Activated CD8-positive, alpha-beta memory T cell treated with anti-CD3 and anti-CD28 coated beads, Interleukin-2, amount 50 U/mL, for 1 hour (primary cell): Measurements from ENCODE around the gene NSUN3.
"Not testable (repeated sequence)": the region's sequence is repeated elsewhere in the genome, so short reads cannot be mapped to it uniquely, and the experiment has no call there.

ENCODE experiments used
- DNase-seq: peaks from one replicate; pipeline ENCODE4 v3.0.0-alpha.2; 2020; ENCODE audit errors: extremely low read depth

Gene NSUN3

DNA sequence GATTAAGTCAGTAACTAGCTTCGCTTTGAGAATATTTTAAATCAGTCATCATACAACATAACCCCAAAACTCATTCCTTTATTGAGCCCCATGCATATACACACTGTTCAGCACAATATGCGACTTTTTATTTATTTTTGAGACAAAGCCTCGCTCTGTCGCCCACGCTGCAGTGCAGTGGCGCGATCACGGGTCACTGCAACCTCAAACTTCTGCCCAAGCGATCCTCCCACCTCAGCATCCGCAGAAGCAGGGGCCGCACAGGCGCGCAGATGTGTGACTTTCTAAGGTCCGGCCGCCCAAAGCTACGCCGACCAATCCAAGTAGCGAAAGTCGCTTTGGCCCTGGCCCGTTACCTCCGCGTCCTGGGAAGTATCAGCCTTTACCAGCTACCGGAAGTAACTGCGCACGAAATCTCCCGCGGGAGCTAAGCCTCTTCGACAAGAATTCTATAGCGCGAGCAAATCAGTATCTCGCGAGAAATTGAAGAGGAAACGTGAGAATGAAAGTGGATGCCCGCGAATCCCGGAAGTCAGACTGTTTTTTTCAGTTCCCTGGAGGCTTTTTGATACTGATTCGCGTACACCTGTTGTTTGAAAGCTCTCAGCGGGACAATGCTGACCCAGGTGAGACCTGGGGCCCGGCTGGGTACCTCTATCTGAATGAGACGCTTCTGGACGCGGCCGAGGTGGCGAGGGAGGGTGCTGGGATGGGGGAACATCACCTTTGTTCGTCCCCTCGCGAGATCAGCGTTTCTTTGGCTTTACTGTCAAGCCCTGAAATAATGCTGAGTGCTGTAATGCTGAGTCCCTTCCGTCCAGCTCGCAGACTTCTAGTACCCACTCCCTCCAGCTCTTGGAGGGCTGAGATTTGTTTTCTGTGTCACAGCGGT lies at the start of gene NSUN3, which contains the start of gene DHFR2:
NSUN3 (plus strand) TSS at position 549 of the 892 bp plus-strand sequence; CDS start at position 615, 66 bp downstream.
DHFR2 (minus strand) TSS at position 404 of the 892 bp plus-strand sequence. CDS start 1,405 bp downstream, outside the sequence.
- DNase-seq = peak; percentile 71

DNA sequence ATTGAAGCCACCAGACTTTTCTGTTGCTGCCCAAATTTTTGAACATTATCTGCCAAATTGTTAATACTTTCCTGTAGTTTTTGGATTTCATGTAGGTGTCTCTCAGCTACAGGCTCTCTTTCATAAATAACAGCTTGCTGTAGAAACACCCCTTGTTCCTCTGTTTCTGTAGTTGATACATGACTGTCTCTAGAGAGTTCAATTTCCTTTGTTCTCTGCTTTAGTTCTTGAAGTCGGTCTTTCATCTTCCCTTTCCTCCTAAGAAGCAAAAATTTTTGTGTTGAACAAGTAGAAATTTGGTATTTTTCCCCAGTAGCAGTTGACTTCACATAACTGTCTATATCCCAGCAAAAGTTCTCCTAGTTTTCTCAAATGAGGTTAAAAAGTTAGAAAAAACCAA lies 47.8 kb upstream of the NSUN3 start:
- no peak for DNase-seq

DNA sequence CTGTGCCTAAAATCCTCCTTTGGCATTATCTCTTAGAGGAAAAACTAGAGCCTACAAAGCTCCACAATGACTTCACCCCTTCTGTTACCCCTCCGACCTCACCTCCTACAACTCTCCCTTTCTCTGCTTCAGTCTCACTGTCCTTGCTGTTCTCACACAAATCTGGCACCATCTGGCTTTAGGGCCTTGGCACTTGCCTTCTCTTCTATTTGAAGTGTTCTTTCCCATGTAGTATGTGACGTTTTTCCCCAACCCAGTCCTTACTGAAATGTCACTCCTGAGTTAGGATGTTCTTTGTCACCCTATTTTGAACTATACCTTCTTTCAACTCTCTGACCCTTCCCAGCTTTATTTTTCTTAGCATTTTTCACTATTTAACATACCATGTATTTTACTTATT lies 43.2 kb upstream of the NSUN3 start:
- no peak for DNase-seq

DNA sequence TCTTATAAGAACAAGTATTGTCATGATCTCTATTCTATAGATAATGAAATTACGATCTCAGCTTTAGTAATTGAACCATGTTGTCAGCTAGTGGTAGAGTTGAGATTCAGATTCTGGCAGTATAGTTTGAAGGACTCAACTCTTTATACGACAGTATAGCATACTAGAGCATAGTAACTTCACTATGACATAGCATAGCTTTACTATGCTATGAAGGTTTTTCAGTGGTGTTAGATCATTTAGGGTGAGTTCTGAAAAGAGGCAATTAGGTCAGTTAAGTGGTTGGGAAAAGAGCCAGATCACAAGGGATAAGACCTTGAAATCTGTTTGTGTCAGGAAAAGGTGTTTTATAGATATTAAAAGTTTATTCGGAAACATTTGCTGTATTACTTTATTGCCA lies 42.6 kb upstream of the NSUN3 start:
- DNase-seq = no peak

DNA sequence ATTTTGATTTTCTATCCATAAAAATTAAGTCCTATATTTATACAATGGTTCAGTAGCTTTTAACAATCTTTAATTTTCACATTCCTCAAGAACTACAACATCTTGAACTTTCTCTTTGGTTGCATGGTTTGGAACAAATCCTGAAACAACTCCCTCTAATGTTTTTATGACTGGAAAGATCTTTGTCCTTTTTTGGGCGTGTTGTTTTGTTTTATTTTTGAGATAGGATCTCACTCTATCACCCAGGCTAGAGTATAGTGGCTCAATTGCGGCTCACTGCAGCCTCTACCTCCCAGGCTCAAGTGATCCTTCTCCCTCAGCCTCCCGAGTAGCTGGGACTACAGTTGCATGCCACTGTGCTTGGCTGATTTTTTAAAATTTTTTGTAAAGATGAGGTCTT lies 38.5 kb upstream of the NSUN3 start:
- DNase-seq = no peak

DNA sequence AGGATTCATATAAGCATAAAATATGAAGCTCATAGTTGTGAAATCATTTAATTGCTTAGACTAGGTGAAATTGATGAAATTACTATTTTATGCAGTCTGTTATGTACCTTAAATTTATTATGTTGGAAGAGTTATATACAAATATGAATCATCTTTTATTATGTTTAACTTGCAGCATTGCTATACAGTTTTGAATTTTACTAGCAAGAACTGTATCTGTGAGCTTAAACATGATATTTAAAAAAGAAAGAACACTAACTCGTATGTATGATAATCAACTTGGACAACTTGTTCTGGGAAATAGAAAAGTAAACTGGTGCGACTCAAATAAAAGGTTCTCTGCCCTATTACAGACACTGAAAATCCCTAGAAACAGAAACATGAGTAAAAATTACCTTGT lies 36.2 kb upstream of the NSUN3 start:
- DNase-seq = no peak

DNA sequence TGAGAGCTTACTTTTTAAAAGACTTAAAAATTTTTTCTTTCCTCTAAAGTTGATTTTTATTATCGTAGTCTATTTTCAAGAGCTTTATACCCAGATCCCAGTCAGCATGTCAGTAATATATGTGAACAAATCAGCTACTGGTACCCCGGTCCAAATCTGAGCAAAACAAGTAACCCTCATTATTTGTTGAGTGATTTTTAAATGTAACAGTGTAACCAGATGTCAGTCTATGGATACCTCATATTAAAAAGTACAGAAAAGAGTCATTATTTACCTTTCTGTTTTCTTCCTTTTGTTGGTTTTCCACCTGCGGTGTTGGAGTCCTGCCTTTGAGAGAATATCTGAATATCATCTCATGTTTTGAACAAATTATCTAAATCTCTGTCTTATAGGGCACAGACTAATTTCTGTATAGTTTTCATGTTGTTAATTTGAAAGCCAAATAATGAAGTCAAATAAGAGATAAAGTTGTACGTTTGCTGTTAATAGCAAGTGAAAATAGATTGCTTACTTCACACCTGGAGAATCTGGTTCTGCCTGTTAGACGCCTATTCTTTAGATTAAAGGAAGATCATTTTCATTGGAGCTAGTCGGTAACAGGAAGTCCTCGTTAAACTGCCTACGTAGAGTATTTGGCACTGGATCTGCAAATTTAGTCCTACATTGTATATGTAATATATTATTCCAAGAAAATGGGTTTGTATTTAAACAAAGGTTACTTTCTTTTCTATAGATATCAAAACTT lies 34.6 kb upstream of the NSUN3 start, which contains the start of gene STX19:
STX19 (minus strand) TSS at position 505 of the 745 bp plus-strand sequence. CDS start 13,328 bp downstream, outside the sequence.
- no peak for DNase-seq

DNA sequence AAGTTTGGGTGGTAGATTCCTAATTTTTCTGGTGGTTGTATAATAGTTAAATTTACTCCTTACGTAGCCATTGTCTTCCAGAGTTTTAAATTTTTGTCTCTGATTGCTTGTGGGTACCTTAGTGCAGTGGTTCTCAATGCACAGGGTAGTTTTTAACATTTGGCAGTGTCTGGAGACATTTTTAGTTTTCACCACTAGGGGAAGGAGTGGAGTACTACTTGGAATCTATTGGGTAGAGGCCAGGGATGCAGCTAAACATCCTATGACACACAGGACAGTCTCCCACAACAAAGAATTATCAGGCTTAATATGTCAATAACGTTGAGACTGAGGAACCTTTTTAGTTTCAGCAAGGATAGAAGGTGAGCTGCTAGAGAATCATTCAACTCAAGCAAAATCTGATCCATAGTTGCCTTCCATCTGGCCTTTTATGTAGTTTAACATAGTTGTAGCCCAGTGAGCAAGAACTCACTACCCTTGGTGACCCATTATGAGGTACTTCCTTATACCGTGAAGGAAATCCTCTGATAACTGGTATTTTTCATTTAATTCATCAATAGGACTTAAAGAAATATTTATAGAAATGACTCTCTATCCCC lies 25.9 kb upstream of the NSUN3 start:
- DNase-seq = no peak

DNA sequence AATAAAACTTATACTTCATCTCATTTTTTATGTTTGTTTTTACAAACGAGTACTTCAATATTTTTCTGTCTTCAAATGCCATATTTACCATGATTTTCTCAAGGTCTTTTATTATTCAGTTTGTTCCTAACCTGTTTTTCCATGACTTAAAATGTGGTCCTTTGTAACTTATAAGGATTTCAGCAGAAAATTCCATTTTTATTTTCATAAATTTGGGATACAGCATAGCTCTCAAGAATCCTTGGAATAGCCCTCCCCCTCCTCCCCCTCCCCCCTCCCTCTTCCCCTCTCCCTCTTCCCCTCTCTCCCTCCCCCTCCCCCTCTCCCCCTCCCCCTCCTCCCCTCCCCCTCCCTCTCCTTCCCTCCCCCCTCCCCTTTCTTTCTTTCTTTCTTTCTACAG lies 19.6 kb upstream of the NSUN3 start:
- DNase-seq = no peak

DNA sequence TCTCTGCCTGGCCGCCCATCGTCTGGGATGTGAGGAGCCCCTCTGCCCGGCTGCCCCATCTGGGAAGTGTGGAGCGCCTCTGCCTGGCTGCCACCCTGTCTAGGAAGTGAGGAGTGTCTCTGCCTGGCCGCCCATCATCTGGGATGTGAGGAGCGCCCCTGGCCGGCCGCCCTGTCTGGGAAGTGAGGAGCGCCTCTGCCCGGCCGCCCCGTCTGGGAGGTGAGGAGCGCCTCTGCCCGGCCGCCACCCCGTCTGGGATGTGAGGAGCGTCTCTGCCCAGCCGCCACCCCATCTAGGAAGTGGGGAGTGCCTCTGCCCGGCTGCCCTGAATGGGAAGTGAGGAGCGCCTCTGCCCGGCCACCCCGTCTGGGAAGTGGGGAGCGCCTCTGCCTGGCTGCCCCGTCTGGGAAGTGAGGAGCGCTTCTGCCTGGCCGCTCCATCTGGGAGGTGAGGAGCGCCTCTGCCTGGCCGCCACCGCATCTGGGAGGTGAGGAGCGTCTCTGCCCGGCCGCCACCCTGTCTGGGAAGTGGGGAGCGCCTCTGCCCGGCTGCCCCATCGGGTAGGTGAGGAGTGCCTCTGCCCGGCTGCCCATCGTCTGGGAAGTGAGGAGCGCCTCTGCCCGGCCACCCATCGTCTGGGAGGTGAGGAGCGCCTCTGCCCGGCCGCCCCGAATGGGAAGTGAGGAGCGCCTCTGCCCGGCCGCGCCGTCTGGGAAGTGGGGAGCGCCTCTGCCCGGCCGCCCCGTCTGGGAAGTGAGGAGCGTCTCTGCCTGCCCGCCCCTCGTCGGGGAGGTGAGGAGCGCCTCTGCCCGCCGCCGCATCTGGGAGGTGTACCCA lies 18.5 kb upstream of the NSUN3 start:
- not testable (repeated sequence) for DNase-seq

DNA sequence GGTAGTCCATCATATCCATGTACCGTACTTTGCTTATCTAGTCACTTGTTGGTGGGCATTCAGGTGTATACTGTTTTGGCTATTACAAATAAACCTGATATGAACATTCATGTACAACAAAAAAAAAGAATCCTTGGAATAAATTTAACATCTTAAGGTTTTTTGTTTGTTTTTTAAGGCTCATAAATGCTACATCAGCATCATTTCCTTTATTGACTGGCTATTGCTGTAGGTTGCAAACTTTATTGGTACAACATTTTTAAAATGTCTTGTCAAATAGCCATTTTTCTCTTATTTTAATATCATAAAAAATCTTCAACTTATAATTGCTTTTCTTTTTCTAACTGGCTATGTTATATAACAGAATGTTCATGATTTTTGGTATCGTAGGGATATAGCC lies 16.3 kb upstream of the NSUN3 start:
- DNase-seq = no peak

DNA sequence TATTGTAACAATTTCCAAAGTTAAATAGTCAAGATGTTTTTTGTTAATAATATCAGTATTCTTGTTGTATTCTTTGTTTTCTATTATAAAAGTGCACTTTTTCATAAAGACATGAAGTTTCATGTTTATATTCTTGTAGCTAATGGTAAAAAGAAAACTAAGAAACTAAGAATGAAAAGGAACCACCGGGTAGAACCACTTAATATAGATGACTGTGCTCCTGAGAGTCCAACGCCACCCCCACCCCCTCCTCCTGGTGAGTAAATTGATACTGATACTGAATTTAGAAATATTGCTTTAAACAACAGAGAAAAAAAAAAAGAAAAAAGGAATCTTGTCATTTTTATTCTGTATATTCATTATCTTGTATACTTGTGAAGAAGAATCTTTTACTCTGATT lies 13.6 kb upstream of the NSUN3 start:
- DNase-seq = no peak

DNA sequence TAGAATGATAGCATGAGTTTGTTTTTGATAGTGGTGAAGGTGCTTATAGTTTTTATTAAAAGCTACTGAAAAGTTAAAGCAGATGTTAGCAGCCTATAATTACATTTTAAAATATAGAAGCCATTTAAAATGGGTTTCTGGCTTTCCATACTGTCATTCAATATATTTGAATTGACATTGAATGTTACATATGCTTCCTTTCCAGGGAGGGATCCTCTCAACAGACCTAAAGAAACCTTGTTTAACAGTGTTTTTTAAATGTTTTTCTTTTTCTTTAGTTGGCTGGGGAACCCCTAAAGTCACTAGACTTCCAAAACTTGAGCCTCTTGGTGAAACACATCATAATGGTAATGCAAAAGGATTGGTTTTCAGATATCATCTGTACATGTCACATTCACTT lies 12.3 kb upstream of the NSUN3 start:
- no peak for DNase-seq

DNA sequence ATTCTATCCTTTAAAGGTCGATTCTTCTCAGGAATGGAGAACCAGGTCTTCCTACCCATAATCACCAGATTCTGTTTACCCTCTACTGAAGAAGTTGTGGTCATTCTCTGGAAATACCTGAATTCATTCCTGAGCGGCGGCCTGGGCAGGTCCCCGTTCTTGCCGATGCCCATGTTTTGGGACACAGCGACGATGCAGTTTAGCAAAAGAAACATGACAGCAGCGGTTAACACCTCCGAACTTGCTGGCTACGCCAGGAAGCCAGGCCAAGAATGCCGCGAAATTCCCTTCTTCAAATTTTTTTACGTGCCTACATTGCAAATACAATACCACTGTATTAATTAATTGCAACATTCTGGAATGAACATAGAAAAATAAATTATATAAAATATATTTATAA lies 1.6 kb upstream of the NSUN3 start:
- DNase-seq = no peak

DNA sequence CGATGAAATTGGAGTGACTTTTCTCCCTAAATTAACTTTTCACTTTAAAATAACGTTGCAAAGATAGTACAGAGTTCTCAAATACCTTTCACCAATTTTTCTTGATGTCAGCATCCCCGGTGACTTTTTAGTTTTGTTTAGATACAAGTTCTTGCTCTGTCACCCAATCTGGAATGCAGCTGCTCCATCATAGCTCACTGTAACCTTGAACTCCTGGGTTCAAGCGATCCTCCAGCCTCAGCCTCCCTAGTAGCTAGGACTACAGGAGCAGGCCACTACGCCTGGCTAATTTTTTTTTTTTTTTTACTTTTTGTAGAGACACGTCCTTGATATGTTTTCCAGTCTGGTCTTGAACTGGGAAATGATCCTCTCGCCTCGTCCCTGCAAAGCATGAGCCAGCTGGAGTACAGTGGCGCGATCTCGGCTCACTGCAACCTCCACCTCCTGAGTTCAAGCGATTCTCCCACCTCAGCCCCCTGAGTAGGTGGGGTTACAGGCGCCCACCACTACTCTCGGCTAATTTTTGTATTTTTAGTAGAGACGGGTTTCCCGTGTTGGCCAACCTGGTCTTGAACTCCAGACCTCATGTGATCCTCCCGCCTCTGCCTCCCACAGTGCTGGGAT lies 747 bp downstream of the NSUN3 start:
- DNase-seq = no peak

DNA sequence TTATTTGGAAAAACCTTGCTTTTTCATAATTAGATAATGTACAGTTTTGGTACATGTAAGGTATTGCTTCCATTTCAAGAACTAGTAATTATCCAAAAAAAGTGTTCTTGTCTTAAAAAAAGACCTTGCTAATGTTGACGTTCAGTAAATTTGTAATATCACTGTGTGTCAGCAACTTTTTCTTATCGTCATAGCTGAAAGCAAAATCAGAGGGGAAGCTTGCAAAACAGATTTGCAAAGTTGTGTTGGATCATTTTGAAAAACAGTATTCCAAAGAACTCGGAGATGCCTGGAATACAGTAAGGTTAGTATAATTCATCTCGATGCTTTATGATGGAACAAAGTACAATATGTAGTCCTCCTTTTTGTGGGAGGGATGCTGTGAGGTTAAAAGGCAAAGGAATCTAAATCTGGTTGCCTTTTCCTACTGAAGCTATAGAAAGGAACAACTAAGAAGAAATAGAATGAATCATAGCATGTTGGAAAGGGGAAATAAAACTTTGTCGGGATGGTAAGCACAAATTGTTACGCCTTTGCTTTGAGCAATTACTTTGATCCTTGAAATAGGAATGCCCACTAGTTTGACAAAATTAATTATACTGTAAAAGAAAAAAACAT lies 1.5 kb downstream of the NSUN3 start:
- no peak for DNase-seq

DNA sequence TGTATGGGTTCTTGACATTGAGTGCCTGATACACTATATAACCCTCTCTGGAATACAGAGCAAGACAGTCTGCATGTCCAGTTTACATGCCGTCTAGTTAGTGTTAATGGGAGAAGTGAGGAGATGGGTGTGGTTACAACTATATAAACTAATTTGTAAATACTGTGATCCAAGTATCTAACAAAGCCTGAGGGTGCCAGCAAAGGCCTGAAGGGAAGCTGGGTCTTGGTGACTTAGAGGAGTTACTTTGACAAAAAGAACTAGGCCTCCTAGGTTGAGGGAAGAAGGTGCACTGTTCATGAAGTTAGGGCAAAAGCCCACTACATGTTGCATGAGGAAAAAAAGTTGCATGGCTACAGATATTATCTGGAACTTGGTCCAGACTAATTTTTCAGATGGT lies 2.3 kb downstream of the NSUN3 start:
- DNase-seq = no peak

DNA sequence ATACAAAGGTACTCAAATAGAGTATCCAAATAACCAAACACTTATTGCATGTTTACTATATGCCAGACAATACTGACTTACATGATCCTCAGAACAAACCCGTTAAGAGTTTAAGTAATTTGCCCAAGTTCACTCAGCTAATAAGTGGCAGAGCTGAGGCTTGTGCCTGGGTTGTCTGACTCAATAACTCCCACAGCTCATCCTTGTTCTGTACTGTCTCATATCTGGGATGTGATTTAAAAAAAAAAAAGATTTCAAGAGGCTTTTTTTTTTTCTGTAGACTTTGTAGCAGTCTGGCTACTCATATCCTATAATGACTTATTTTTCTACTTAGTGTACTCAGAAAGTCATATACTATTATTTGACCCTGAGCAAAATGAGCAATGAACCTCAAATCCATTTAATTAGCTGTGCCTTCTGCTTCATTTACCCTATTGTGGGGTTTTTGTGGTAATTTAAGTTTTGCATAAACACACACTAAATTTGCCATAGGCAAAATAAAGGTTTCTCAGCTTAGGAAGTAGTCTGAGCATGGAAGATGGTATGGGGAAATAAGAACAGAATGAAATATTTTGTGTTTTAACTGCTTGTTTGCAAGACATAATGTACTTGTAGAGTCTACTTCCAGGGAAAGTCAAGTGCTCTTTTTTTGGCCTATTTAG lies 3.1 kb downstream of the NSUN3 start:
- DNase-seq = no peak

DNA sequence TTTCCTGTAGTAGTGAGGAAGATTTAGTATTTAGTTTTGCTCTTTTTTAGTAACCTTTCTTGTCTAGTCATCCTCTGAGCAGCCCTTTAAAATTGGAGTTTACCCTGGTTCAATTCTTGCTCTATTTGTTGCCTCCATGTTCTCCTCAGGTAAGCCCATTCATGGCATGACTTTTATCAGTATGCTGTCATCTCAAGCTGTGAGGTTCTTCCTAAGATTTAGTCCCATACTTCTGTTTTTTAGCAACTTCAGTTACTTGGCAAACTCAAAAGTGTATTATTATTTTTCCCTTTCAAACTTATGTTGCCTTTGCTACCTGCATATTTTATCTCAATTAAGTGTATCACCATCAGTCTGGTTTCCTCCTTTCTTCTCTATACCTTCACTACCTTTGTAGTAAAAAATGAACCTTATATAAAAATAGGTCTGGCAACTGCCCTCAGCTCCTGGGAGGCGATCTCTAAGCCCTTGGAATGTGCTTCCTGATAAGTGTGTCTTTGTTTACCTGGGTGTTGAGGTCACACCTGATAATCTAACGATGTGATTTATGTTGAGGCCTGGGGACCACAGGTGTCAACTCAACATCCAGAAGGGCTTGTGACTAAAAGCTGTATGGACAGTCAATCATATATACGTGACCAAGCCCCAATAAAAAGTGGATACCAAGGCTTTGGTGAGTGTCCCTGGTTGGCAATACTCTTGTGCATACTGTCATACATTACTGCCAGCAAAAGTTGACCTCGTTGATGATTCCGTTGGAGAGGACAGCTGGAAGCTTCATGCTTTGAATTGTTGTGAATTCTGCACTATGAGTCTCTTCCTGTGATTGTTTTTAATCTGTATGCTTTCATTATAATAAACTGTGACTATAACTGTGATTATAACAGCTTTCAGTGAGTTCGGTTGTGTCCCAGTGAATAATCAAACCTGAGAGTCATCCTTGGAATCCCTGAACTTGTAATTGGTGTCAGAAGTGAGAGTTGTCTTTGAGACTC lies 3.9 kb downstream of the NSUN3 start:
- DNase-seq = no peak
